Transverse colon (tissue), 3 donors: ENCODE data around the gene ZBTB32.

Experiments
- EP300 ChIP-seq: sonication (generic); formaldehyde crosslinking; IDR thresholded peaks from one replicate; pipeline ENCODE4 v1.6.1; 2017; ENCODE audit warnings: antibody characterized with exemption, low read depth
- POLR2AphosphoS5 ChIP-seq, 3 donors: sonication (generic); formaldehyde crosslinking; IDR thresholded peaks; one replicate each; pipeline ENCODE4 v1.6.1; 2016; ENCODE audit warnings: antibody characterized with exemption in 3 of 3

GRCh38 chr19:35734273-35734672, 29.9 kb downstream of the ZBTB32 start:
- TF ChIP-seq POLR2AphosphoS5 (IDR thresholded peaks at IDR 0.05): no peak
- TF ChIP-seq EP300: no peak
